Nephron (organoid): ENCODE data around the gene CHD3.

Source experiments
- H3K27ac Mint-ChIP-seq, 3 experiments: 2 replicates each; pipeline ENCODE4 v1.8.0; 2020; ENCODE audit warnings: mixed read lengths in 3 of 3, mild to moderate bottlenecking in 2 of 3, moderate library complexity in 1 of 3
- H3K27me3 Mint-ChIP-seq: 2 replicates; pipeline ENCODE4 v1.8.0; 2021; ENCODE audit warnings: low read depth, mild to moderate bottlenecking, moderate library complexity, mixed read lengths
- H3K36me3 Mint-ChIP-seq: 2 replicates; pipeline ENCODE4 v1.8.0; 2020; ENCODE audit warnings: low read depth, mixed read lengths
- H3K4me1 Mint-ChIP-seq: 2 replicates; pipeline ENCODE4 v1.8.0; 2020; ENCODE audit warnings: mixed read lengths
- H3K4me3 Mint-ChIP-seq, 3 experiments: 2 replicates each; pipeline ENCODE4 v1.8.0; 2020; ENCODE audit warnings: mild to moderate bottlenecking in 3 of 3, mixed read lengths in 3 of 3, moderate library complexity in 2 of 3
- H3K9me3 Mint-ChIP-seq: 2 replicates; pipeline ENCODE4 v1.8.0; 2020; ENCODE audit warnings: mixed read lengths
- TF ChIP-seq, protein P1 (sequence below), 3 experiments: fragments of 200-600 bp; sonication (generic); IDR thresholded peaks; one replicate each; pipeline ENCODE4 v1.5.0; 2021; ENCODE audit warnings: antibody characterized with exemption in 3 of 3; ENCODE audit not compliant: unreplicated experiment in 3 of 3

Gene CHD3

DNA sequence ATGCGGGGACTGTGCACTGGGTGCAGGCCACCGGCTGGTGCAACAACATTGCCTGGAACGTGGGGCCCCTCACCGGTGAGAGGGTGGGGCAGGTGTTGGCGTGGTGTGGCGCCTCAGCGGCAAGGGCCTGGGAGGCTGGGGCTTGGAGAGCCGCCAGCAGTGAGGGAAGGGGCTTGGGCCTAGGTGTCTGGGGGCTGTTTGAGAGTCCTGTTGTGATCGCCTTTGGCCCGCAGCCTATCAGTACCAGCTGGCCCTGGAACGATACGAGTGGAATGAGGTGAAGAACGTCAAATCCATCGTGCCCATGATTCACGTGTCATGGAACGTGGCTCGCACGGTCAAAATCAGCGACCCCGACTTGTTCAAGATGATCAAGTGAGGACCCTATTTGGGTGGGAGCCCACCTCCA lies 36.3 kb upstream of the CHD3 start:
- Mint-ChIP-seq H3K9me3 (no peaks in the 10 kb centered on the region), H3K4me1 (peaks cover 5% of the 10 kb centered on the region), H3K27ac (no peak overlapping the region), H3K36me3 (peaks cover 50% of the 10 kb centered on the region), H3K27me3 (peaks cover 3% of the 10 kb centered on the region), H3K4me3 (no peak overlapping the region)
- TF ChIP-seq, protein P1, sequence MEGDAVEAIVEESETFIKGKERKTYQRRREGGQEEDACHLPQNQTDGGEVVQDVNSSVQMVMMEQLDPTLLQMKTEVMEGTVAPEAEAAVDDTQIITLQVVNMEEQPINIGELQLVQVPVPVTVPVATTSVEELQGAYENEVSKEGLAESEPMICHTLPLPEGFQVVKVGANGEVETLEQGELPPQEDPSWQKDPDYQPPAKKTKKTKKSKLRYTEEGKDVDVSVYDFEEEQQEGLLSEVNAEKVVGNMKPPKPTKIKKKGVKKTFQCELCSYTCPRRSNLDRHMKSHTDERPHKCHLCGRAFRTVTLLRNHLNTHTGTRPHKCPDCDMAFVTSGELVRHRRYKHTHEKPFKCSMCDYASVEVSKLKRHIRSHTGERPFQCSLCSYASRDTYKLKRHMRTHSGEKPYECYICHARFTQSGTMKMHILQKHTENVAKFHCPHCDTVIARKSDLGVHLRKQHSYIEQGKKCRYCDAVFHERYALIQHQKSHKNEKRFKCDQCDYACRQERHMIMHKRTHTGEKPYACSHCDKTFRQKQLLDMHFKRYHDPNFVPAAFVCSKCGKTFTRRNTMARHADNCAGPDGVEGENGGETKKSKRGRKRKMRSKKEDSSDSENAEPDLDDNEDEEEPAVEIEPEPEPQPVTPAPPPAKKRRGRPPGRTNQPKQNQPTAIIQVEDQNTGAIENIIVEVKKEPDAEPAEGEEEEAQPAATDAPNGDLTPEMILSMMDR (IDR thresholded peaks at IDR 0.05; ENCODE audit: unreplicated experiment in 3 of 3) = no peak

DNA sequence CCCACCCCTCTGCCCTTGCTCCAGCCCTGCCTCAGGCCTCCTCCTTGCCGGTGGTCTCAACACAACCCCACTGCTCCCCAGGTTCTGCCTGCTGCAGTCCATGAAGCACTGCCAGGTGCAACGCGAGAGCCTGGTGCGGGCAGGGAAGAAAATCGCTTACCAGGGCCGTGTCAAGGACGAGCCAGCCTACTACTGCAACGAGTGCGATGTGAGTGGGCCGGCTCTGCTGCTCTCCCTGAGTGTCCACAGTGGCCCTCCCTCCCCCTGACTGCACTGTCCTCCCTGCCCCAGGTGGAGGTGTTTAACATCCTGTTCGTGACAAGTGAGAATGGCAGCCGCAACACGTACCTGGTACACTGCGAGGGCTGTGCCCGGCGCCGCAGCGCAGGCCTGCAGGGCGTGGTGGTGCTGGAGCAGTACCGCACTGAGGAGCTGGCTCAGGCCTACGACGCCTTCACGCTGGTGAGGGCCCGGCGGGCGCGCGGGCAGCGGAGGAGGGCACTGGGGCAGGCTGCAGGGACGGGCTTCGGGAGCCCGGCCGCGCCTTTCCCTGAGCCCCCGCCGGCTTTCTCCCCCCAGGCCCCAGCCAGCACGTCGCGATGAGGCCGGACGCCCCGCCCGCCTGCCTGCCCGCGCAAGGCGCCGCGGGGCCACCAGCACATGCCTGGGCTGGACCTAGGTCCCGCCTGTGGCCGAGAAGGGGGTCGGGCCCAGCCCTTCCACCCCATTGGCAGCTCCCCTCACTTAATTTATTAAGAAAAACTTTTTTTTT lies 35.5 kb upstream of the CHD3 start:
- Mint-ChIP-seq H3K4me3 (no peak overlapping the region), H3K27ac (no peak overlapping the region), H3K36me3 (peaks cover 49% of the 10 kb centered on the region), H3K9me3 (no peaks in the 10 kb centered on the region), H3K4me1 (peaks cover 5% of the 10 kb centered on the region), H3K27me3 (peaks cover 3% of the 10 kb centered on the region)
- TF ChIP-seq, protein P1 (IDR thresholded peaks at IDR 0.05; ENCODE audit: unreplicated experiment in 3 of 3) = no peak

DNA sequence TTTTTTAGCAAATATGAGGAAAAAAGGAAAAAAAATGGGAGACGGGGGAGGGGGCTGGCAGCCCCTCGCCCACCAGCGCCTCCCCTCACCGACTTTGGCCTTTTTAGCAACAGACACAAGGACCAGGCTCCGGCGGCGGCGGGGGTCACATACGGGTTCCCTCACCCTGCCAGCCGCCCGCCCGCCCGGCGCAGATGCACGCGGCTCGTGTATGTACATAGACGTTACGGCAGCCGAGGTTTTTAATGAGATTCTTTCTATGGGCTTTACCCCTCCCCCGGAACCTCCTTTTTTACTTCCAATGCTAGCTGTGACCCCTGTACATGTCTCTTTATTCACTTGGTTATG lies 34.9 kb upstream of the CHD3 start:
- TF ChIP-seq, protein P1 (IDR thresholded peaks at IDR 0.05; ENCODE audit: unreplicated experiment in 3 of 3) = no peak
- H3K36me3 Mint-ChIP-seq = peaks cover 49% of the 10 kb centered on the region
- H3K27ac Mint-ChIP-seq = no peak overlapping the region
- no peaks in the 10 kb centered on the region for H3K9me3 Mint-ChIP-seq
- peaks cover 5% of the 10 kb centered on the region for H3K4me1 Mint-ChIP-seq
- H3K27me3 Mint-ChIP-seq = peaks cover 3% of the 10 kb centered on the region
- peak overlapping the region; percentile 36 to 66 (median 41) for H3K4me3 Mint-ChIP-seq

DNA sequence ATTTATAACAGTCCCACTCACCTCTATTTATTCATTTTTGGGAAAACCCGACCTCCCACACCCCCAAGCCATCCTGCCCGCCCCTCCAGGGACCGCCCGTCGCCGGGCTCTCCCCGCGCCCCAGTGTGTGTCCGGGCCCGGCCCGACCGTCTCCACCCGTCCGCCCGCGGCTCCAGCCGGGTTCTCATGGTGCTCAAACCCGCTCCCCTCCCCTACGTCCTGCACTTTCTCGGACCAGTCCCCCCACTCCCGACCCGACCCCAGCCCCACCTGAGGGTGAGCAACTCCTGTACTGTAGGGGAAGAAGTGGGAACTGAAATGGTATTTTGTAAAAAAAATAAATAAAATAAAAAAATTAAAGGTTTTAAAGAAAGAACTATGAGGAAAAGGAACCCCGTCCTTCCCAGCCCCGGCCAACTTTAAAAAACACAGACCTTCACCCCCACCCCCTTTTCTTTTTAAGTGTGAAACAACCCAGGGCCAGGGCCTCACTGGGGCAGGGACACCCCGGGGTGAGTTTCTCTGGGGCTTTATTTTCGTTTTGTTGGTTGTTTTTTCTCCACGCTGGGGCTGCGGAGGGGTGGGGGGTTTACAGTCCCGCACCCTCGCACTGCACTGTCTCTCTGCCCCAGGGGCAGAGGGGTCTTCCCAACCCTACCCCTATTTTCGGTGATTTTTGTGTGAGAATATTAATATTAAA lies 34.4 kb upstream of the CHD3 start:
- peaks cover 50% of the 10 kb centered on the region for H3K36me3 Mint-ChIP-seq
- peak overlapping the region; percentile 36 to 66 (median 41) for H3K4me3 Mint-ChIP-seq
- H3K27ac Mint-ChIP-seq = no peak overlapping the region
- no peaks in the 10 kb centered on the region for H3K9me3 Mint-ChIP-seq
- TF ChIP-seq, protein P1 (IDR thresholded peaks at IDR 0.05; ENCODE audit: unreplicated experiment in 3 of 3) = no peak
- peaks cover 5% of the 10 kb centered on the region for H3K4me1 Mint-ChIP-seq
- peaks cover 3% of the 10 kb centered on the region for H3K27me3 Mint-ChIP-seq

DNA sequence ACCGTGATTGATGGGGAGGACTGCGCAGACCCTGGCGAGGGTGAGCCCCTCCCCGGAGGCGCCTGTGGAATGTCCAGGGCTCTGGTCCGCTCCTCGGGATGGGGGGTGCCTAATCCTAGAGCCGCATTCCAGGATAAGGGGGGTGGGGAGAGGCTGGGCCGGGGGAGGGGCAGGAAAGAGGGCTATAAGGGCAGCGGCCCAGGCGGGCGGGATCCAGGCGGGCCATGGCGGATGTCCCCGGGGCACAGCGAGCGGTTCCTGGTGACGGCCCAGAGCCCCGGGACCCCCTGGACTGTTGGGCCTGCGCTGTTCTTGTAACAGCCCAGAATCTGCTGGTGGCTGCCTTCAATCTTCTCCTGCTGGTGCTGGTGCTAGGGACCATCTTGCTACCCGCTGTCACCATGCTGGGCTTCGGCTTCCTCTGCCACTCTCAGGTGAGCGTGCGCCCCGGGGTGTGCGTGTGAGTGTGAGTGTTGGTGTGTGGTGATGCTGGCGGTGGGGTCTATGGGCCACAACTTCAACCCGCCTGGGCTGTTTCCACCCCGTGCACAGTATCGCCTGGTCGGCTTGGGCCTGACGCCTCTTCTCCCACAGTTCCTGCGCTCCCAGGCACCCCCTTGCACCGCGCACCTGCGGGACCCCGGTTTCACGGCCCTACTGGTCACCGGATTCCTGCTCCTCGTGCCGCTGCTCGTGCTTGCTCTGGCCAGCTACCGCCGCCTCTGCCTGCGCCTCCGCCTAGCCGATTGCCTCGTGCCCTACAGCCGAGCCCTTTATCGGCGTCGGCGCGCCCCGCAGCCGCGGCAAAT lies 33.5 kb upstream of the CHD3 start, which contains the start of gene TMEM88:
Gene TMEM88 (plus strand): TSS at position 216 of the 809 bp plus-strand sequence. CDS start 9 bp downstream, at position 225.
- H3K27me3 Mint-ChIP-seq = peaks cover 3% of the 10 kb centered on the region
- no peak within 1 kb of the TSS for H3K27ac Mint-ChIP-seq
- H3K36me3 Mint-ChIP-seq = peaks cover 44% of the 10 kb centered on the region
- H3K4me1 Mint-ChIP-seq = peaks cover 5% of the 10 kb centered on the region
- H3K9me3 Mint-ChIP-seq = no peaks in the 10 kb centered on the region
- peak within 1 kb of the TSS; percentile 36 to 66 (median 41) for H3K4me3 Mint-ChIP-seq
- TF ChIP-seq, protein P1 (IDR thresholded peaks at IDR 0.05; ENCODE audit: unreplicated experiment in 3 of 3) = no peak
